Measurements from ENCODE around the gene BCL7A. TPM values are rescaled to one million over a fixed set of nuclear protein-coding genes. Genes with fewer than 3 reads are reported as not detected.

BCL7A gene
- total RNA-seq, 4 donors from 2014 or later = 0.75 to 6.8 (median 6.3) TPM

DNA sequence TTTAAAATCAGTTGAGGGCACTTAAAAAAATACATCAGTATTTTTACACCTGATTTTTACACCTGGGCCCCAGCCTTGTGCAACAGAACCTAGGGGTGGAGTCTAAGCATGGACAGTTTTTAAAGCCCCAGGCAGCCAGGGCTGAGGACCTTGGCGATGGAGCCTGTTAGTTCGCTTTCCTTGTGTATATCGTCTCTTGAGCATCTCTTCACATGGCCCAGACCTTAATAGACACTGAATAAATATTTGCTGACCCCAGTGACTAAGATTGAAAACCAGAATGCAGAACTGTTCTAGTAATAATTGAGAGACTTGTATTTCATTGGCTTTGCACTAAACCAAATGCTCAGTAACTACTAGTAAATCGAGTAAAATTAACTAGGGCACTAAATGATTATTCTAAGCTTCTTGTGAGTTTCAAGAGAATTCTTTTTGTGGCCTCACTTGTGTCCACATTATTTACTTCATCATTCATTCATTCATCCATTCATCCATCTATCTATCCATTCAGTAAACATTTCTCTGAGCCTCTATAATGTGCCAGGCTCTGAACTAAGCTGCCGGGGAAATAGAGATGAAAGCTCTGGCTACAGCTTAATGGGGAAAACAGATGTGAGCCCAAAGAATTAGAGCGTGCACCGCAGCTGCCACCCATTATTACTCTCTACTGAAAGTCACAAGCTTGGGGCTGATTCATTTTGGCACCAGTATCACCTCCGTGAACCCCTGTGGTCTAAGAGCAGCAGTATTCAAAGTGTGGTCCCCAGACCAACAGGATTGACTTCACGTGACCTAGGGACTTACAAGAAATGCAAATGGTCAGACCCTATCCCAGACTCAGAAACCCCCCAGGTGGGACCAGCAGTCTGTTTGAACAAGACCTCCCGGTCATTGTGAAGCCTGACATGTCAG is 30.7 kb upstream of the BCL7A start:
- H3K27me3 ChIP-seq = no peaks in the 10 kb centered on the region
- no peaks in the 10 kb centered on the region for H3K36me3 ChIP-seq
- WGBS, 2 donors (ENCODE audit: low coverage in 1 of 2) = 56 to 66% methylated on average over 1 to 10 of the region's 10 CpGs
- H3K4me3 ChIP-seq = no peak overlapping the region
- no peak for DNase-seq
- no peaks in the 10 kb centered on the region for H3K9me3 ChIP-seq
- intact Hi-C loops (cut with DNase I; ENCODE audit: low total_unique reads) = loop anchor here (10.0 kb wide), 1 partner anchor 724 kb away; the partner anchor contains the start of gene HCAR3
- H3K4me1 ChIP-seq = no peaks in the 10 kb centered on the region
- no peak overlapping the region for H3K27ac ChIP-seq
- in situ Hi-C loops (cut with MboI; ENCODE audit: low pct_ligation_motif_present in 1 of 4, low pct_unique_long_range_greater_than_20kb in 1 of 4, low sequenced_read_pairs in 3 of 4) = no loop called here
- TF ChIP-seq POLR2AphosphoS5 (IDR thresholded peaks at IDR 0.05) (no peak), POLR2A (IDR thresholded peaks at IDR 0.05) (no peak), EP300 (IDR thresholded peaks at IDR 0.05; ENCODE audit: low read depth) (no peak)
- TF ChIP-seq, protein P1, sequence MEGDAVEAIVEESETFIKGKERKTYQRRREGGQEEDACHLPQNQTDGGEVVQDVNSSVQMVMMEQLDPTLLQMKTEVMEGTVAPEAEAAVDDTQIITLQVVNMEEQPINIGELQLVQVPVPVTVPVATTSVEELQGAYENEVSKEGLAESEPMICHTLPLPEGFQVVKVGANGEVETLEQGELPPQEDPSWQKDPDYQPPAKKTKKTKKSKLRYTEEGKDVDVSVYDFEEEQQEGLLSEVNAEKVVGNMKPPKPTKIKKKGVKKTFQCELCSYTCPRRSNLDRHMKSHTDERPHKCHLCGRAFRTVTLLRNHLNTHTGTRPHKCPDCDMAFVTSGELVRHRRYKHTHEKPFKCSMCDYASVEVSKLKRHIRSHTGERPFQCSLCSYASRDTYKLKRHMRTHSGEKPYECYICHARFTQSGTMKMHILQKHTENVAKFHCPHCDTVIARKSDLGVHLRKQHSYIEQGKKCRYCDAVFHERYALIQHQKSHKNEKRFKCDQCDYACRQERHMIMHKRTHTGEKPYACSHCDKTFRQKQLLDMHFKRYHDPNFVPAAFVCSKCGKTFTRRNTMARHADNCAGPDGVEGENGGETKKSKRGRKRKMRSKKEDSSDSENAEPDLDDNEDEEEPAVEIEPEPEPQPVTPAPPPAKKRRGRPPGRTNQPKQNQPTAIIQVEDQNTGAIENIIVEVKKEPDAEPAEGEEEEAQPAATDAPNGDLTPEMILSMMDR (IDR thresholded peaks at IDR 0.05) = no peak

DNA sequence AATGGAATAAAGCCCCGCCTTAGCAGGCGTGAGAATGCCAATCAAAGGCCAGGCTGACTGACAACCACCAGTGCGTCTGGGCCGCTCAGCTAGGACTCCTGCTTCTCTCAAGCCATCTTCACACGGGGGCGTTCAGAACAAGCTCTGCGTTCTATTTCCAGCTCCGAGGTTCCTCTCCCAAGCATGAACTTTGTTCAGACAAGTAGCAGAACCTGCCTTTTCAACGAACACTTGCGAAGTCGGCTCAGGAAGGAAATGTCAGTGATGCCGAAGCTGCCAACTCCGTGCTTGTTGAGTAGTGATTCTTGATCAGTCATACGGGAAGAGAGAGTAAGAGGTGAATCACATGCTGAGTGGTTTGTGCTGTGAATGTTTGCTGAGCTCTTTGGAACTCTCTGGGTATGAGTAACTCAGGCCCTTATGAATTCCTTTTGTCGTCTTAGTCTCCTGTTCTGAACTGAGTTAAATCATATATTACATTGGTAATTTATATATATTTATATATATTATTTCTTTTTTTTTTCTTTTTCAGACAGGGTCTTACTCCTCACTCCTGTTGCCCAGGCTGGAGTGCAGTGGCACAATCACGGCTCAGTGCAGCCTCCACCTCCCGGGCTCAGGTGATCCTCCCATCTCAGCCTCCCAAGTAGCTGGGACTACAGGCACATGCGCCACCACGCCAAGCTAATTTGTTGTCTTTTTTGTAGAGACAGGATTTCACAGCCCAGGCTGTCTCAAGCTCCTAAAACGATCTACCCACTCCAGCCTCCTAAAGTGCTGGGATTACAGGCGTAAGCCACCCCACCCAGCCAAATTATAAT is 29.4 kb upstream of the BCL7A start:
- intact Hi-C loops (cut with DNase I; ENCODE audit: low total_unique reads) (loop anchor here (10.0 kb wide), 1 partner anchor 723 kb away; the partner anchor contains the start of gene HCAR3), in situ Hi-C loops (cut with MboI; ENCODE audit: low pct_ligation_motif_present in 1 of 4, low pct_unique_long_range_greater_than_20kb in 1 of 4, low sequenced_read_pairs in 3 of 4) (no loop called here)
- TF ChIP-seq, protein P1 (IDR thresholded peaks at IDR 0.05) = no peak
- TF ChIP-seq POLR2AphosphoS5 (IDR thresholded peaks at IDR 0.05) (no peak), POLR2A (IDR thresholded peaks at IDR 0.05) (no peak), EP300 (IDR thresholded peaks at IDR 0.05; ENCODE audit: low read depth) (no peak)
- Histone ChIP-seq H3K27me3 (no peaks in the 10 kb centered on the region), H3K36me3 (no peaks in the 10 kb centered on the region), H3K27ac (no peak overlapping the region), H3K4me3 (no peak overlapping the region), H3K9me3 (no peaks in the 10 kb centered on the region), H3K4me1 (no peaks in the 10 kb centered on the region)
- 75 to 77% methylated on average over 12 to 21 of the region's 21 CpGs for WGBS, 2 donors (ENCODE audit: low coverage in 1 of 2)
- DNase-seq = no peak

DNA sequence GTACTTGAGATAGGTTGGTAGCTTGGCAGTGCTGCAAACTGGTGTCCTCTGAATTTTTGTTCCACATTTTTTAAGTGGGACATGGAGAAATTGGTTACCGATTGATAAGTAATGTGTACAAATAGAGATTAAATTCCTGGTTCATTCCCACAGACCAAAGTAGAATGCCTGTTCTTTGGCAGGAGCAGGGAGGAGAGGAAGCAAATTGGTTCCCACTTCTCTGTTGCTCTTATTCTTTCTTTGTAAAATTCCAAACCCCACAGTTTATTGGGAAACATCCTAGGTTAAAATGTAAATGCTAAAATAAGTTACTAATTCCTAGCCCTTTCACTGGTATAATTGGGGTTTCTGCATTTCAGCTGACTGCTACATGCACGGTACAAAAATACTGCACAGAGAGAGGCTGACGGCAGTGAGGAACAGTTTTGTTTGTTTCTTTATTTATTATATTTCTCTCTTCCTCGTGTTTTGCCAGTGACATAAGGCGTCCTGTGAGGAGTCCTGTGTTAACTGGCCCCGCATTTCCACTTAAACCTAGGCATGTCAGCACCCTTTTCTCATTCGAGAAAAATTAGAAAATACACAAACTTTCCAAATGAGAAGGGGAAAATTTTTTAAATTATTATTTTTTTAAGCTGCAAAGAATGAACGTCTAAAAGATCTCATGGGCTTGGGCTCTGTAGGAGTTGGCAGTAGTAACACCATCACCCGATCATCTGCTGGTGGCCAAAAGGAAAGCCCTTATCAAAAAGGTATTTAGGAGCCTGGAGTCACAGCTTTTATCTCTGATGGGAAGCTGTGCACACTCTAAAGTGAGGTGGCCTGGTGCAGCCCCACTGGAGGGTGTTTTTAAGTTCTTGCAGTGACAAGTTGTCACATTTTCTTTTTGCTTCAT is 25.4 kb upstream of the BCL7A start:
- in situ Hi-C loops (cut with MboI; ENCODE audit: low pct_ligation_motif_present in 1 of 4, low pct_unique_long_range_greater_than_20kb in 1 of 4, low sequenced_read_pairs in 3 of 4) (no loop called here), intact Hi-C loops (cut with DNase I; ENCODE audit: low total_unique reads) (loop anchor here (10.0 kb wide), 1 partner anchor 719 kb away; the partner anchor contains the start of gene HCAR3)
- WGBS, 2 donors (ENCODE audit: low coverage in 1 of 2) = 36 to 48% methylated on average over 9 of the region's 9 CpGs
- no peak for TF ChIP-seq EP300 (IDR thresholded peaks at IDR 0.05; ENCODE audit: low read depth)
- no peak for TF ChIP-seq POLR2AphosphoS5 (IDR thresholded peaks at IDR 0.05)
- TF ChIP-seq, protein P1 (IDR thresholded peaks at IDR 0.05) = no peak
- TF ChIP-seq POLR2A (IDR thresholded peaks at IDR 0.05) = no peak
- DNase-seq = no peak
- Histone ChIP-seq H3K4me3 (no peak overlapping the region), H3K27ac (no peak overlapping the region), H3K9me3 (no peaks in the 10 kb centered on the region), H3K4me1 (no peaks in the 10 kb centered on the region), H3K36me3 (no peaks in the 10 kb centered on the region), H3K27me3 (no peaks in the 10 kb centered on the region)

All from transverse colon (tissue), 4 donors.